GM12801 (cell line): ENCODE measurements around the gene PIGL.

Experiments used
- CTCF ChIP-seq: IDR thresholded peaks from one replicate; pipeline ENCODE4 v1.5.1; 2011; ENCODE audit warnings: control low read depth; ENCODE audit not compliant: insufficient read length; ENCODE audit errors: extremely low read depth

Gene PIGL

GRCh38 chr17:16297367-16298139 is 80.5 kb downstream of the PIGL start:
- no peak for TF ChIP-seq CTCF

GRCh38 chr17:16298140-16298662 is 81.2 kb downstream of the PIGL start:
- TF ChIP-seq CTCF: no peak

GRCh38 chr17:16300554-16300953 is 83.5 kb downstream of the PIGL start:
- no peak for TF ChIP-seq CTCF

- TF ChIP-seq CTCF: no peak
Measured at GRCh38 chr17:16301963-16302855, 85.2 kb downstream of the PIGL start.

GRCh38 chr17:16302856-16303255 is 85.8 kb downstream of the PIGL start:
- no peak for TF ChIP-seq CTCF

- TF ChIP-seq CTCF: no peak
Measured at GRCh38 chr17:16304830-16305229, 87.8 kb downstream of the PIGL start.

GRCh38 chr17:16306211-16306610 is 89.2 kb downstream of the PIGL start:
- TF ChIP-seq CTCF: no peak
